ENCODE results near the gene PSMB10.
"Not testable (repeated sequence)": the region's sequence is repeated elsewhere in the genome, so short reads cannot be mapped to it uniquely, and the experiment has no call there.

PSMB10 gene

GRCh38 chr16:67941469-67942199, 5.0 kb upstream of the PSMB10 start:
- DNase-seq = no peak

- no peak for DNase-seq
These were observed 3.9 kb upstream of the PSMB10 start for GRCh38 chr16:67940446-67941089.

- peak; percentile 69 for DNase-seq
These were observed 3.1 kb upstream of the PSMB10 start for GRCh38 chr16:67939507-67940445.

GRCh38 chr16:67937713-67938112, 1.1 kb upstream of the PSMB10 start:
- DNase-seq = not testable (repeated sequence)

- peak; percentile 81 for DNase-seq
These were observed 393 bp upstream of the PSMB10 start for GRCh38 chr16:67936880-67937605.

GRCh38 chr16:67935402-67936123, 1.1 kb downstream of the PSMB10 start:
- DNase-seq = peak; percentile 97

GRCh38 chr16:67935101-67935401, 1.6 kb downstream of the PSMB10 start:
- no peak for DNase-seq

- no peak for DNase-seq
These were observed 2.1 kb downstream of the PSMB10 start for GRCh38 chr16:67934306-67935100.

GRCh38 chr16:67933805-67934204, 2.8 kb downstream of the PSMB10 start:
- DNase-seq = no peak

- no peak for DNase-seq
These were observed 4.2 kb downstream of the PSMB10 start for GRCh38 chr16:67932462-67932840.

- no peak for DNase-seq
These were observed 4.8 kb downstream of the PSMB10 start, which contains the start of gene CTRL for GRCh38 chr16:67931712-67932461. TSS of gene CTRL (minus strand) at chr16:67931862. CDS start at chr16:67931852, 10 bp downstream.

- no peak for DNase-seq
These were observed 5.9 kb downstream of the PSMB10 start for GRCh38 chr16:67930678-67931211.

- DNase-seq = no peak
These were observed 6.5 kb downstream of the PSMB10 start for GRCh38 chr16:67930191-67930590.

- peak; percentile 83 for DNase-seq
These were observed 7.9 kb downstream of the PSMB10 start for GRCh38 chr16:67928561-67929364.

GRCh38 chr16:67928147-67928546, 8.5 kb downstream of the PSMB10 start:
- DNase-seq = no peak

- no peak for DNase-seq
These were observed 9.3 kb downstream of the PSMB10 start for GRCh38 chr16:67927131-67927941.

- no peak for DNase-seq
These were observed 10.4 kb downstream of the PSMB10 start for GRCh38 chr16:67926181-67926750.

Data from CD4-positive, alpha-beta T cell treated with Interleukin-17A for 4 hours (primary cell).